DOHH2 (cell line): Measurements from ENCODE around the gene MLST8.

Experiments
- H3F3A ChIP-seq: fragments of 200-600 bp; sonication (generic), shearing (Covaris generic); 2 replicates; pipeline ENCODE4 v1.6.0; 2016; ENCODE audit warnings: antibody characterized with exemption, mild to moderate bottlenecking; ENCODE audit not compliant: control insufficient read depth, insufficient read depth
- H3K27ac ChIP-seq: fragments of 200-600 bp; sonication (generic); 2 replicates; pipeline ENCODE4 v1.5.1; 2014; ENCODE audit warnings: low read depth, mild to moderate bottlenecking, low read length, moderate library complexity
- H3K27me3 ChIP-seq: fragments of 200-600 bp; sonication (generic); 2 replicates; pipeline ENCODE4 v1.6.1; 2014; ENCODE audit warnings: mild to moderate bottlenecking, low read length, mixed read lengths; ENCODE audit not compliant: control insufficient read depth
- H3K36me3 ChIP-seq: fragments of 200-600 bp; sonication (generic); 2 replicates; pipeline ENCODE4 v1.6.1; 2014; ENCODE audit warnings: mild to moderate bottlenecking, low read length, moderate library complexity, mixed read lengths; ENCODE audit not compliant: control insufficient read depth
- H3K4me1 ChIP-seq: fragments of 200-600 bp; sonication (generic); 2 replicates; pipeline ENCODE4 v1.6.1; 2014; ENCODE audit warnings: mild to moderate bottlenecking, low read length, mixed read lengths; ENCODE audit not compliant: control insufficient read depth
- H3K4me2 ChIP-seq: fragments of 200-600 bp; sonication (generic); 2 replicates; pipeline ENCODE4 v1.6.0; 2014; ENCODE audit warnings: mild to moderate bottlenecking, low read length, moderate library complexity
- H3K4me3 ChIP-seq: fragments of 200-600 bp; sonication (generic); 2 replicates; pipeline ENCODE4 v1.5.1; 2014; ENCODE audit warnings: mild to moderate bottlenecking, low read length, mixed read lengths
- H3K79me2 ChIP-seq: fragments of 200-600 bp; sonication (generic); 2 replicates; pipeline ENCODE4 v1.6.1; 2014; ENCODE audit warnings: mild to moderate bottlenecking, low read length, mixed read lengths; ENCODE audit not compliant: control insufficient read depth
- H3K9me2 ChIP-seq: fragments of 200-600 bp; sonication (generic); replicated peaks from 2 replicates; pipeline ENCODE4 v1.6.1; 2014; ENCODE audit warnings: mild to moderate bottlenecking, low read length, mixed read lengths; ENCODE audit not compliant: control insufficient read depth
- H3K9me3 ChIP-seq: fragments of 200-600 bp; sonication (generic); 2 replicates; pipeline ENCODE4 v1.6.1; 2014; ENCODE audit warnings: antibody characterized with exemption, low read length, mixed read lengths; ENCODE audit not compliant: control insufficient read depth, insufficient read depth
- H4K20me1 ChIP-seq: fragments of 200-600 bp; sonication (generic); 2 replicates; pipeline ENCODE4 v1.6.0; 2014; ENCODE audit warnings: low read depth, mild to moderate bottlenecking, antibody characterized with exemption, low read length, moderate library complexity; ENCODE audit not compliant: control insufficient read depth, insufficient read depth
- EZH2phosphoT487 ChIP-seq: fragments of 200-600 bp; sonication (generic); IDR thresholded peaks from 2 replicates; pipeline ENCODE4 v1.6.1; 2017; ENCODE audit warnings: borderline replicate concordance, mild to moderate bottlenecking, antibody characterized with exemption, low read length, moderate library complexity, mixed read lengths
- TF ChIP-seq, protein P1 (sequence below): fragments of 200-600 bp; sonication (generic); IDR thresholded peaks from one replicate; pipeline ENCODE4 v1.5.1; 2014; ENCODE audit warnings: antibody characterized with exemption, mild to moderate bottlenecking, low read depth, low read length; ENCODE audit not compliant: poor library complexity, severe bottlenecking

MLST8 gene

DNA sequence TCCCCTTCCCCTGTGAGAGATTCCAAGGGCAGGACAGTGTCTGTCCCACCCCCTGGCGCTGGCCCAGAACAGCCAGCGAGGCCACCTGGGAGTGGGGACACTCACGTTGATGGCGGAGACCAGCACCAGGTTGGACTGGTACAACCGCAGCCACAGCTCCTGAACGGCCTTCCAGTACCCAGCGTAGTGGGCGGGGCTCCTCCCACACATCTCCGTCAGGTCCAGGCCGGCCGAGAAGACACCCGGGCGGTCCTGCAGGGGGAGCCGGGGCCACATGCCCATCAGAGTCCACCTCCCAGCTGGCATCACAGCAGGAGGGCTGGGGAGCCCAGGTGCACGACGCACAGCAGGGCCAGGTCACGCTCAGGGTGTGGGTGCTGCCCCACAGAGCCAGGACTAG lies 39.0 kb downstream of the MLST8 start:
- Histone ChIP-seq H3K9me3 (no peaks in the 10 kb centered on the region), H3F3A (peaks cover 12% of the 10 kb centered on the region; the same call in 1 of the 2 replicates), H3K36me3 (peaks cover 57% of the 10 kb centered on the region), H3K9me2 (no peaks in the 10 kb centered on the region), H3K4me2 (no peak overlapping the region), H3K4me1 (no peaks in the 10 kb centered on the region), H3K27ac (no peak overlapping the region), H3K4me3 (no peak overlapping the region), H3K79me2 (peaks cover 11% of the 10 kb centered on the region), H4K20me1 (no peaks in the 10 kb centered on the region), H3K27me3 (no peaks in the 10 kb centered on the region)
- TF ChIP-seq, protein P1, sequence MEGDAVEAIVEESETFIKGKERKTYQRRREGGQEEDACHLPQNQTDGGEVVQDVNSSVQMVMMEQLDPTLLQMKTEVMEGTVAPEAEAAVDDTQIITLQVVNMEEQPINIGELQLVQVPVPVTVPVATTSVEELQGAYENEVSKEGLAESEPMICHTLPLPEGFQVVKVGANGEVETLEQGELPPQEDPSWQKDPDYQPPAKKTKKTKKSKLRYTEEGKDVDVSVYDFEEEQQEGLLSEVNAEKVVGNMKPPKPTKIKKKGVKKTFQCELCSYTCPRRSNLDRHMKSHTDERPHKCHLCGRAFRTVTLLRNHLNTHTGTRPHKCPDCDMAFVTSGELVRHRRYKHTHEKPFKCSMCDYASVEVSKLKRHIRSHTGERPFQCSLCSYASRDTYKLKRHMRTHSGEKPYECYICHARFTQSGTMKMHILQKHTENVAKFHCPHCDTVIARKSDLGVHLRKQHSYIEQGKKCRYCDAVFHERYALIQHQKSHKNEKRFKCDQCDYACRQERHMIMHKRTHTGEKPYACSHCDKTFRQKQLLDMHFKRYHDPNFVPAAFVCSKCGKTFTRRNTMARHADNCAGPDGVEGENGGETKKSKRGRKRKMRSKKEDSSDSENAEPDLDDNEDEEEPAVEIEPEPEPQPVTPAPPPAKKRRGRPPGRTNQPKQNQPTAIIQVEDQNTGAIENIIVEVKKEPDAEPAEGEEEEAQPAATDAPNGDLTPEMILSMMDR = no peak
- no peak for TF ChIP-seq EZH2phosphoT487

DNA sequence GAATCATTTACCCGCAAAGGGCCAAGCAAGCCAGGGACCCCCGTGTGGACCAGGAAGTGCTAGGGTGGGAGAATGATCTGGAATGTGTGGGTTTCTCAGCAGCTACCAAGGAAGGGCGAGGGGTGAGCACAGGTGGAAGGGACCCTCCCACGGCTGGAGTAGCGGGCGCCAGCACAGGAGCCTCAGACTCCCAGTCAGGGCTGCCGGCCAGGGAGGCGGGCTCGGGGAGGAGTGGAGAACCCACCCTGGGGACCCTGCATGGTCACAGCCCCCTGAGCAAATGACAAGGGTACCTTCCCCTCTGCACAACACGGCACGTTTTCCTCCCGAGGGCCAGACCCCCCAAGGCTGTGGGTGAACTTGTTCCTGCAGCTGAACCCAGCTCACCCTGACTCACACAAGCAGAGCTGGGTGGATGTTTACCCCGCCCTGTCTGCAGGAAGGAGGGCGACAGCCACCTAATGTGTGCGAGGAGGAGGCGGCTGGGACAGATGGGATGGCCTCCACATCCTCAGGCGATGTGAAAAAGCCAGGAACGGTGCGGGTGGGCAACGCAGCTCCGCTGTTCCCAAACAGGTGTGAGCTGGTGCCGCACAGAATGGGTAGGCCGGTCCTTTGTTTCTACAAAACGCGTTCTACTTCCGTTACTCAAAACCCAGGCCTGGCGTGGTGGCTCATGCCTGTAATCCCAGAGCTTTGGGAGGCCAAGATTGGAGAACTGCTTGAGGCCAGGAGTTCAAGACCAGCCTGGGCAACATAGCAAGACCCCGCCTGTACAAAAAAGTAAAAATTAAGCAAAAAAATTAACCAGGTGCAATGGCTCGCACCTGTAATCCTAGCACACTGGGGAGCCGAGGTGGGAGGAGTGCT lies 39.9 kb downstream of the MLST8 start:
- peaks cover 3% of the 10 kb centered on the region for H3K4me1 ChIP-seq
- H3K27me3 ChIP-seq = no peaks in the 10 kb centered on the region
- H3K4me2 ChIP-seq = no peak overlapping the region
- H3F3A ChIP-seq = 0 out of 2 replicates have a peak, but pooled peaks cover 5% of the 10 kb centered on the region
- H3K9me2 ChIP-seq = no peaks in the 10 kb centered on the region
- peaks cover 54% of the 10 kb centered on the region for H3K36me3 ChIP-seq
- H3K27ac ChIP-seq = no peak overlapping the region
- TF ChIP-seq, protein P1 = no peak
- no peak for TF ChIP-seq EZH2phosphoT487
- peaks cover 19% of the 10 kb centered on the region for H3K79me2 ChIP-seq
- no peaks in the 10 kb centered on the region for H4K20me1 ChIP-seq
- no peak overlapping the region for H3K4me3 ChIP-seq
- no peaks in the 10 kb centered on the region for H3K9me3 ChIP-seq

DNA sequence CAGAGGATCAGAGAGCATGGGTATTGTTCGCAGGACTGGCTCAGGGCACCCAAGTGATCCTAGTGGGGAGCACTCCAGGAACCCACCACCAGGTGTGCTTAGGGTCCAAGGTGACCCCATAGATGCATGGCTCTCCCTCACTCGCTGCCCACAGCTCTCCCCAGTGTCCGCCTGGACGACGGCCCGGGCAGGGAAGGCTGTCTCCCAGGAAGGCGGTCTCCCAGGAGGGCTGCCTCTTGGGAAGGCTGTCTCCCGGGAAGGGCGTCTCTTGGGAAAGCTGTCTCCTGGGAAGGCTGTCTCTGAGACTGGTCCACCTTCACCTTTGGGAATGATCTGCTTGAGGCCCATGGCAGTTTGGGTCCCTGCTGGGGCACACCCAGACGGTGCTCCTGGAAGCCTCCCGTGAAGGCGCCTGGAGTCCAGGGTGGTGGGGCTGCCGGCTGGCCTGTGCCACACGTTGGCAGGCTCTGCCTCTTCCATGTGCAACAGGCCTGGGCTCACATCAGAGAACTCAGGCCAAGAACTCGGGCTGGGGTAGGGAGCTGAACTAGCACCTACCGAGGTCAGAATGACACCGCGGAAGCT lies 41.1 kb downstream of the MLST8 start:
- TF ChIP-seq EZH2phosphoT487 = no peak
- TF ChIP-seq, protein P1 = no peak
- Histone ChIP-seq H3F3A (0 out of 2 replicates have a peak, but pooled peaks cover 5% of the 10 kb centered on the region), H3K4me3 (no peak overlapping the region), H4K20me1 (no peaks in the 10 kb centered on the region), H3K79me2 (peaks cover 28% of the 10 kb centered on the region), H3K9me2 (no peaks in the 10 kb centered on the region), H3K36me3 (peaks cover 58% of the 10 kb centered on the region), H3K27me3 (no peaks in the 10 kb centered on the region), H3K27ac (no peak overlapping the region), H3K9me3 (no peaks in the 10 kb centered on the region), H3K4me2 (no peak overlapping the region), H3K4me1 (peaks cover 7% of the 10 kb centered on the region)
